ENCODE results near the gene KLHDC4.
"Not testable (repeated sequence)": the region's sequence is repeated elsewhere in the genome, so short reads cannot be mapped to it uniquely, and the experiment has no call there.

KLHDC4 gene

GRCh38 chr16:87681051-87681602, 84.7 kb downstream of the KLHDC4 start:
- DNase-seq: not testable (repeated sequence)

DNA sequence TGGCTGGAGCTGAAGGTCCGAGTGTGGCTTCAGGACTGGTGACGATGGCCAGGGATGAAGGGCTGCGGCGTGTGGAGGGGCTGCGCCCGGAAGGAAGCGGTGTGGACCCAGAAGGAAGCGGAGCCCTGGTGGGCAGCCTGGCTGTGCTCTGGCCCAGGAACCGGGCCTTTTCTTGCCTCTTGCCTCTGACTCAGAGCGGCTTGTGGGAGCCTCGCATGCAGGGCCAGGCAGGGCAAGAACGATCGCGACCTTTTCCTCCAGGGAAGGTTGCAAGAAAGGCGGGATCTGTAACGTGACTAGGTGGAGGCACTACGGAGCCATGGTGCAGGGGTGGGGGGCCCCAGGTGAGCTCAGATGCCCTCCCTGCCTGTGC, 85.5 kb downstream of the KLHDC4 start:
- DNase-seq: no peak

GRCh38 chr16:87679593-87680271, 86.1 kb downstream of the KLHDC4 start:
- no peak for DNase-seq

DNA sequence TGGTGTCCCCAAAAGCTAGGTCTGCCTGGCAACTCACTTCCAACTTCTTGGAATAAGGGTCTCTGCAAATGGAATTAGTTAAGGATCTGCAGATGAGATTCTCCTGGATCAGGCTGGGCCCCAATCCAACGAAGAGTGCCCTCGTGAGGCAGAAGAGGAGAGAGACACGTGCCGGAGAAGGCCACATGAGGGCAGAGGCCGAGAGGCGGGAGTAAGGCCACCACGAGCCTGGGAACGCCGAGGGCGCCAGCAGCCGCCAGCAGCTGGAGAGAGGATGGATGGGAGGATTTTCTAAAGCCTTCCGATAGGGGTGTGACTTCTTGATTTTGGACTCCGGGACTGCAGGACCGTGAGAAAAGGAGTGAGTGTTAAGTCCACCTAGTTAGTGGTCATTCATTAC, 87.2 kb downstream of the KLHDC4 start:
- DNase-seq: no peak

GRCh38 chr16:87677830-87678229, 88.0 kb downstream of the KLHDC4 start:
- no peak for DNase-seq

DNA sequence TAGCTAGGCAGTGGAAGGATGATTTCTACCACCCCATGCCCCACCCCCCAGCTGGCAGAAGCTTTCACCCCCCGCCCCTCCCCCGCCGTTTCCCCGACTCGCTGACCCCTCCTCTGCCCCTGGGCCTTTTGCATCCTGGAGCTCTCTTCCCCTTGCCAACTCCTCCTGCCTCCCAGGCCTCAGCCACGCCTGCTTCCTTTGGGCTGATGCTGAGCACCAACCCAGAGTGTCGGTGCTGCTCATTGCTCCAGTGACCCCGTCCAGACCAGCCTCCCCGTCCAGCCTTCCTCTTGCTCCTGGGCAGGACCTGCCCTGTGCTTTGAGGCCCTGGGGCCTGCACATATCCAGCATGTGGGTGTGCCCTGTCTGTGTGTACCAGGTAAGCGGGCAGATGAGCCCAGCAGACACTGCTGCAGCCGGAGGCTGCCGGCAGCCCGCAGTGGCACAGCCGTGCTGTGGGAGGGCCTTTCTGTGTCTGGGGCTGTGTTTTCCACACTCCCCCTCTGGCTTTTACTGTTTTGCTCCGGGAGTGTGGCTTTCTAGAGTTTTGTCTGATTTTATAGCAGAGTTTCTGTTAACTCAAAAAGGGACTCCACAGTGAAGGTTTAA, 90.6 kb downstream of the KLHDC4 start:
- DNase-seq: no peak

DNA sequence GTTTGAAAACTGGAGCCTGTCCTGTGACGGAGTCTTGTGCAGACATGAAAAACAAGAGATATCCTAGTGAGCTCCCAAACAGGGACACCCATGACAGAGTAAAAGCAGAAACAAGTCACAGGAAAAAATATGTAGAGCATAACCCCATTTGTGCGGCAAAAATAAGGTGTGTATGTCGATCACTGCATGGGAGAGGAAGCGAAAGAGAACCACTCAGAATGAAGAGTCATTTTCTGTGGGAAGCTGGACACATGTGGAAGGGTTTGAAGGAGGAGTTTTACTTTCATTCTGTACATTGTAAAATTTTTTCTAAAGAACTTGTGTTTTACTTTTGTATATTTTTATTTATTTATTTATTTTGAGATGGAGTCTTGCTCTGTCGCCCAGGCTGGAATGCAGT, 91.4 kb downstream of the KLHDC4 start:
- DNase-seq: no peak

DNA sequence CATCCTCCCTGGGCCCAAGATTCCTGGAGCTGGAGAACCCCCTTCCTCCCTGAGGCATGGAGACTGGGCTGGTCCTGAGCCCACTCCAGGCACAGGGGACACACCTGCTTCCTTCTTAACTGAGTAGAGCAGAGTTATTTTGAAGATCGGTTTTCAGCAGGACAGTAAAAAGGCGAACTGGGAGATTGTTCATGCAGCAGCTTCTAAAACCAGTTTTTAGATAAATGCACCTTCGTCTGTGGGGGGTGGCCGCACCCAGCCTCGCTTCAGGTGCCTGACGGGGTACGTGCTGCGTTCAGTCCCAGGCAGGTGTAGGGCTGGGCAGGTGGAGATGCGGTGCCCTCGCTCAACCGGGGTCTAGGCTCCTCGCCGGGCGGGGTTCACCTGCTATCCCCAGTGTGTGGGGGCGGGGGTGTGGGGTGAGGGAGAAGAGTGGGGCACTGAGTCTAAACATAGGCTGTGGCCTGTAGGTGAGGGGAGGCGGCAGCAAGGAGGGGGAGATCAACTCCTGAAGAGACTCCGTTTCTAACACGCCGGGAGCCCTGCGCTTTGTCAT, 94.0 kb downstream of the KLHDC4 start:
- DNase-seq: no peak

DNA sequence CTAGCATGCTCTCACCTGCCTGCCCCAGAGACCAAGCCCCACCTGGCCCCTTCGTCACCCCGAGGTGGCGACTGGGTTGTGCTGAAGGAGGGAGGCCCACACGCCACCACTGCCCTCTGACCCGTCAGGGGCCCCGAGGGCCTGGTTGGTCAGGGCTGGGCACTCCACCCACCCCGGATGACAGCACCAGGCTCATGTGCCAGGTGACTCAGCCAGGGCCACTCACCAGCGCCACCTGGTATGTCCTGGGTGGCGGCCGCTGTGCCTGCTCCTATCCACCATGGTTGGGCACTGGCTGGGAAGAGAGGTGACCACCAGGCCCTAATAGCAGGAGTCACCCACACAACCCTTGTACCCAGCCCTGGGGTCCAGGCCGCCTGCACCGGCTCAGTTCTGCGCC, 94.6 kb downstream of the KLHDC4 start:
- DNase-seq: no peak

DNA sequence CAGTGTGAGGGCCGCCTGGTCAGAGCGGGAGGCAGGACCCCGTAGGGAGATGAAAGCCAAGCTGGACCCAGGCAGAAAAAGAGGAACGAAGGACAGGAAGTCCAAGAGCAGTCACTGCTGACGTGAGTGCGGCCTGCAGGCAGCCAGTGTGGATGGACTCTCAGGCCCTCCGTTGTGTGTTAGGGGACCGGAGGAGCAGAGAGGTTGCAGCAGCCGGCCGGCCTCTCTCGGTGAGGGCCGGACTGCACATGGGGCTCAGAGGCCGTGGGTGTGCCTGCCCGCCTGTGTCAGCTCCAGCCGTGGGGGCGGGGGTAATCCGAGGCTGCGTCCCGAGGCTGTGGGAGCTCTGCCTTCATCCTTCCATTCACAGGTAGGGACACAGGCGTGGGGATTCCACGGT, 96.1 kb downstream of the KLHDC4 start:
- no peak for DNase-seq

GRCh38 chr16:87667946-87668345, 97.8 kb downstream of the KLHDC4 start:
- no peak for DNase-seq

DNA sequence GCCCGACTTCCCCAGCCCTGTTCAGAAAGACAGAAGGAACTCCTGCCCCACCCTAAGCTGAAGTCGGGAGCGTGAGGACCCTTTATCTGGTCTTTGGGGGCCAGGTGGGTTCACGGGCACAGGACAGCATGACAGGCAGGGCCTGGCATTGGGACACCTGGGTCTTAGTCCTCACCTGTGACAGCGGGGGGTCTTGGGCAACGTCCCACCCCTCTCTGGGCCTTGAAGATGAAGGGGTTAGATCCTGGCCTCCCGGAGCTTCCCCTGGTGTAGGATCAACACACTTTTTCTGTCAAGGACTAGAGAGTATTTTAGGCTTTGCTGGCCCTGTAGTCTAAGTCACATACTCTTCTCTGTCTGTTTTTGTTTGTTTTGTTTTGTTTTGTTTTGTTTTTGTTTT, 98.3 kb downstream of the KLHDC4 start:
- DNase-seq: no peak

DNA sequence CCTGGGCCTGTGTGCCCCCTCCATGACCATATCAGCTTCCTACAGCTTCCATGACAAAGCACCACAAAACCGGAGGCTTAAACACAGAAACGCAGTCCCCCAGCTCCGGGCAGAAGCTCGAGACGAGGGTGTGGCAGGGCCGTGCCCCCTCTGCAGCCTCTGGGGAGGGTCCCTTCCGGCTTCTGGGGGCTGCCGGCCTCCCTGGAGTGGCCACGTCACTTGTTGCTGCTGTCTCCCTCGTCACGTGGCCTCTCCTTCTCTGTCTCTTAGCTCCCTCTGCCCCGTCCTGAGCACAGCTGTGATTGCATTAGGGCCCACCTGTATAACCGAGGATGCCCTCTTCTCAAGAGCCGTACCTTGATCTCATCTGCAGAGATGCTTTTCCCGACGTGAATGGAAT, 98.9 kb downstream of the KLHDC4 start:
- DNase-seq: no peak

- DNase-seq: no peak
Observed at GRCh38 chr16:87665193-87665592, 100.6 kb downstream of the KLHDC4 start.

DNA sequence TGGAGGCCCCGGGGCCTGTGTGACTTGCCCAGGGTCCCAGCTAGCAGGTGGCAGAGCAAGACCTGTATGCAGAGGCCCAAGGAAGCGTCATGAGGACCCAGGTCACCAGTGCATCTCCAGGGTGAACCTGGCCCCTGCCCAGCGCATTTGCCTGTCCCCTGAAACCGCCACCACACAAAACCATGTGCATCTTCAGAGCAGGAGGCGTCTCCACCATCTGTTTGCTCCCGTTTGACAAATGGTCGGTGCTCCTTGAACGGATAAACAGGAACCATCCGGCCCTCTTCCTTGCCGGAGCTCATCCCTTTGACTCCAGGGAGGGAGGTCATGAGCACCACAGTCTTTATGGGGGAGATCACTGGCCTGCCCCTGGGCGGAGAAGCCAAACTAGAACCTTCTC, 101.0 kb downstream of the KLHDC4 start:
- DNase-seq: no peak

DNA sequence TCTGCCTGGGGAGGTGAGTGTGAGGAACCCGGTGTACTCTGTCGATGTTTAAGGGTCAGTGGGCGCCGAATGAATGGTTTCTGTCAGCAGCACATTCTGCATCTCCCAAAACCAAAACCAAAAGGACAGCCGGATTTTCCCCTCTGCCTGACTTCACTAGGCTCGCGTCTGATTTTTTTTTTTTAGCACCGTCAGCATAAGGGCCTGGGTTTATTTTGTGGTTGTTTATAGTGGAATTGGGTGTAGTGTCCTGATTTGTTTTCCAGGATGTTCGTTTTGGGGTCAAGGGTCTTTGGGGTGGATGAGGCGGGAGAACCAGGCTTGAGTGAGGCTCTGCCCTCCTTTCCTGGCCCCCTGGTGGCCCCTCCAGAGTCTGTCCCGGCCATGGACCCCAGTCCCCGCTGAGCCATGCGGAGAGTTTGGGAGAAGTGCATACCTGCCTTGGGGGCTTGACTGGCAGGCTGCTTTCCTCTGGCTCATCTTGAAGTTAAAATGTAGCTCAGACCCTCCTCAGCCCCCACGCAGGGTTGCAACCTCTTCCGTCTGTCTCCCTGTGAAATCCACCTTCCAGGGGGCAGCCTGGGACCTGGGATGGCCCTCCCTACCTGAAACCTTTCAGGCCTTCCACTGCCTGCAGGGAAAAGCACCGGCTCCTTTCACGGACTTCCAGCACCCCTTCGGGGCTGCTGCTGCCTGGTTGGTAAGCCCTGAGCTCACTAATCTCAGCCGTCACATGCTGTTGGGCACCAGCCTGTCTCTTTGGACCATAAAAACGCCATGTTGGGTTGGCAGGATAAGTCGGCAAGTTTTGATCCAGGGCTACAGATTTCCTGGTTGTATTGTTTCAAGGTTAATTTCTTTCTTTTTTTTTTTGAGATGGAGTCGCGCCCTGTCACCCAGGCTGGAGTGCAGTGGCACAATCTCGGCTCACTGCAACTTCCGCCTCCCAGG, 103.3 kb downstream of the KLHDC4 start:
- no peak for DNase-seq

DNA sequence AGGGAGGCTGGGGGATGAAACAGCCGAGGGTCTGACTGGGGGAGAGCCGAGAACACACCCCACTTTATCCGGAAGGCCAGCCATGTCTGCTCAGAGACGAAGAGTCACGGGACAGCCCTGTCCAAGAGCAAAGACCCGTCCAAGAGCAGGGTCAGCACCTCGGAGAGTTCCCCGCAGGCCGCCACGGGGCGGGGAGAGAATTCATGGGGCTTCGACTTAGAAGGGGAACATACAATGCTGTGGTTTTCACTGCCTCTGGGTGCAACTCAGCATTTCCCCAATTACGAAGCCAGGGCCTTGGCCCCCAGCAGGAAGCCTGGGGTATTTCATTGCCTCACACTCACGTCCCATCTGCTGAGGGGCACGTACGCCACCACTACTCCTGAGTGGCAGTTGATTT, 104.2 kb downstream of the KLHDC4 start:
- peak; percentile 26 to 33 for DNase-seq

GRCh38 chr16:87658564-87659225, 107.1 kb downstream of the KLHDC4 start:
- DNase-seq: no peak
